ENCODE data around the gene TNPO1.

- no peak for TF ChIP-seq EP300 (IDR thresholded peaks at IDR 0.05; ENCODE audit: borderline replicate concordance in 1 of 2, low read depth in 2 of 2, low read length in 2 of 2)
- TF ChIP-seq CTCF (IDR thresholded peaks at IDR 0.05; ENCODE audit: control extremely low read depth in 1 of 3, insufficient read depth in 1 of 3, low read depth in 1 of 3, low read length in 3 of 3), result no peak
- no peak for TF ChIP-seq RAD21 (IDR thresholded peaks at IDR 0.05 in 1 of 2, conservative IDR thresholded peaks at IDR 0.05 in 1 of 2; ENCODE audit: low read depth in 2 of 2, low read length in 2 of 2)
- no peak for TF ChIP-seq POLR2AphosphoS5 (IDR thresholded peaks at IDR 0.05; ENCODE audit: low read depth, low read length)
- TF ChIP-seq SIN3A (conservative IDR thresholded peaks at IDR 0.05 in 1 of 2, IDR thresholded peaks at IDR 0.05 in 1 of 2; ENCODE audit: low read depth in 1 of 2, low read length in 2 of 2), result no peak
- no peak for TF ChIP-seq JUN (IDR thresholded peaks at IDR 0.05; ENCODE audit: low read depth, low read length)
- TF ChIP-seq POLR2A (IDR thresholded peaks at IDR 0.05; ENCODE audit: control extremely low read depth in 1 of 2, low read depth in 2 of 2, low read length in 2 of 2), result no peak
- no peak for TF ChIP-seq ZNF274 (IDR thresholded peaks at IDR 0.05; ENCODE audit: borderline replicate concordance, extremely low read depth, low read length)
- TF ChIP-seq EZH2 (IDR thresholded peaks at IDR 0.05; ENCODE audit: low read depth, low read length, severe bottlenecking), result no peak
- TF ChIP-seq GTF2F1 (IDR thresholded peaks at IDR 0.05; ENCODE audit: borderline replicate concordance, low read depth, low read length), result no peak
Measured at GRCh38 chr5:72796001-72796400, 20.5 kb upstream of the TNPO1 start.

All from H1 (cell line).